ENCODE measurements around the gene AK4.

Gene AK4

GRCh38 chr1:65146908-65147423 lies 1.0 kb upstream of the AK4 start:
- Histone ChIP-seq H3K27me3 (ENCODE audit: control insufficient read depth, low read length) (peaks cover 40% of the 10 kb centered on the region), H3K27ac (ENCODE audit: low read depth, low read length) (no peak overlapping the region)

GRCh38 chr1:65147424-65148177 lies 402 bp upstream of the AK4 start:
- no peak overlapping the region for H3K27ac ChIP-seq (ENCODE audit: low read depth, low read length)
- peaks cover 20% of the 10 kb centered on the region for H3K79me2 ChIP-seq (ENCODE audit: control insufficient read depth, low read length)
- H3K4me3 ChIP-seq (ENCODE audit: low read length), result peak overlapping the region; percentile 76
- no peaks in the 10 kb centered on the region for H3K9me2 ChIP-seq (replicated peaks; ENCODE audit: control insufficient read depth, low read length)
- peaks cover 40% of the 10 kb centered on the region for H3K27me3 ChIP-seq (ENCODE audit: control insufficient read depth, low read length)
- H3K9me3 ChIP-seq (ENCODE audit: control insufficient read depth, insufficient read depth, low read length), result no peaks in the 10 kb centered on the region
- H3K4me1 ChIP-seq (ENCODE audit: control insufficient read depth, low read length), result peaks cover 16% of the 10 kb centered on the region
- H4K20me1 ChIP-seq (ENCODE audit: control insufficient read depth, insufficient read depth, low read depth, low read length), result no peaks in the 10 kb centered on the region; the same call in 1 of the 2 replicates
- no peaks in the 10 kb centered on the region for H3K36me3 ChIP-seq (ENCODE audit: control insufficient read depth, low read length)
- peak overlapping the region; percentile 90 for H3K4me2 ChIP-seq (ENCODE audit: low read length)
- TF ChIP-seq CTCF (IDR thresholded peaks at IDR 0.05; ENCODE audit: low read depth, low read length, poor library complexity, severe bottlenecking) (no peak), EZH2phosphoT487 (IDR thresholded peaks at IDR 0.05; ENCODE audit: borderline replicate concordance, low read length) (no peak)
- H3F3A ChIP-seq (ENCODE audit: control insufficient read depth, insufficient read depth), result no peaks in the 10 kb centered on the region

More at GRCh38 chr1:65146908-65147423, 1.0 kb upstream of the AK4 start:
- no peaks in the 10 kb centered on the region for H3F3A ChIP-seq (ENCODE audit: control insufficient read depth, insufficient read depth)
- H3K4me3 ChIP-seq (ENCODE audit: low read length), result peak overlapping the region; percentile 76
- H3K36me3 ChIP-seq (ENCODE audit: control insufficient read depth, low read length), result no peaks in the 10 kb centered on the region
- H3K9me3 ChIP-seq (ENCODE audit: control insufficient read depth, insufficient read depth, low read length), result no peaks in the 10 kb centered on the region
- H3K4me1 ChIP-seq (ENCODE audit: control insufficient read depth, low read length), result peaks cover 16% of the 10 kb centered on the region
- no peaks in the 10 kb centered on the region for H3K9me2 ChIP-seq (replicated peaks; ENCODE audit: control insufficient read depth, low read length)
- H3K79me2 ChIP-seq (ENCODE audit: control insufficient read depth, low read length), result peaks cover 19% of the 10 kb centered on the region
- TF ChIP-seq EZH2phosphoT487 (IDR thresholded peaks at IDR 0.05; ENCODE audit: borderline replicate concordance, low read length), result no peak
- TF ChIP-seq CTCF (IDR thresholded peaks at IDR 0.05; ENCODE audit: low read depth, low read length, poor library complexity, severe bottlenecking), result no peak
- H3K4me2 ChIP-seq (ENCODE audit: low read length), result peak overlapping the region; percentile 90
- no peaks in the 10 kb centered on the region; the same call in 1 of the 2 replicates for H4K20me1 ChIP-seq (ENCODE audit: control insufficient read depth, insufficient read depth, low read depth, low read length)

GRCh38 chr1:65148548-65149350 lies 746 bp downstream of the AK4 start:
- Histone ChIP-seq H3K79me2 (ENCODE audit: control insufficient read depth, low read length) (peaks cover 31% of the 10 kb centered on the region), H3K4me3 (ENCODE audit: low read length) (peak overlapping the region; percentile 76), H3K4me2 (ENCODE audit: low read length) (peak overlapping the region; percentile 90), H4K20me1 (ENCODE audit: control insufficient read depth, insufficient read depth, low read depth, low read length) (no peaks in the 10 kb centered on the region; the same call in 1 of the 2 replicates), H3K4me1 (ENCODE audit: control insufficient read depth, low read length) (peaks cover 16% of the 10 kb centered on the region), H3K36me3 (ENCODE audit: control insufficient read depth, low read length) (no peaks in the 10 kb centered on the region), H3K27me3 (ENCODE audit: control insufficient read depth, low read length) (peaks cover 40% of the 10 kb centered on the region), H3K9me2 (replicated peaks; ENCODE audit: control insufficient read depth, low read length) (no peaks in the 10 kb centered on the region), H3K9me3 (ENCODE audit: control insufficient read depth, insufficient read depth, low read length) (no peaks in the 10 kb centered on the region), H3K27ac (ENCODE audit: low read depth, low read length) (no peak overlapping the region), H3F3A (ENCODE audit: control insufficient read depth, insufficient read depth) (no peaks in the 10 kb centered on the region)
- TF ChIP-seq CTCF (IDR thresholded peaks at IDR 0.05; ENCODE audit: low read depth, low read length, poor library complexity, severe bottlenecking), result no peak

Measured in DOHH2 (cell line).